ENCODE measurements around the gene CEP104.

The CEP104 gene

DNA sequence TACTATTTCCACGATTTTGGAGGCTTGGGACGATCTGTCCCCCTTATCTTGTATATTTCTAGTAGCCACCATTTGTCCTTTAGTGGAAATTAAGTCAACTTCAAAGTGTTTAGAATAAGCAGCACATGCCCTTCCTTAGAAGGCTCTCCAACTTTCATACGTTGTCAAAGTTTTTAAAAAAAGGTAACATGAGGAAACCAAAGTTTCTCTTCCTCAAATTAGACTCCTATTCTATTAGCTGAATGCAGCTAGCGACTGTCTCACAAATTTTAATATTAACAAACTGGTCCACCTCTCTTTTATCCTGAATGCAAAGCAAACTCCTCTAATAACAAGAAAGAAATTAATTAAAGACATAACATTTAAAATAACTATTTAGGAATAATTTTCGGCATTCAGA lies 36.2 kb upstream of the CEP104 start:
- DNase-seq = no peak

DNA sequence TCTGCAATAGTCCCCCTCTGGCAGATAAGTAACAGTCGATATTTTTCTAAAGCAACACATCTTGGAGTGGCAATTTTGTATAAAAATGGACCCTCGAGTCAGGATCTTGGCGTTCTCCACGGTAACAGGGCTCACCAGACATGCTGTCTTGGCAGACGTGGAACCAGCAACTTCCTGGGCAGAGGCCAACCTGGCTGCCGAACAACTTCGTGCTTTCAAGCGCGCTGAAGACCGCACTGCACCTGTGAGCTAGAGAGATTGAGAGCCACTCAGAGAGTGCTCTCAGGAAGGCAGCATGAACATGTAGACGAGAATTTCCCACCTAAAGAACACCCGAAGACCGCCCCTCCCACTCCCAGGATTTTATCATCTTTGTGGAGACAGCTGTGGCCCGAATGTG lies 35.7 kb upstream of the CEP104 start:
- DNase-seq = no peak

DNA sequence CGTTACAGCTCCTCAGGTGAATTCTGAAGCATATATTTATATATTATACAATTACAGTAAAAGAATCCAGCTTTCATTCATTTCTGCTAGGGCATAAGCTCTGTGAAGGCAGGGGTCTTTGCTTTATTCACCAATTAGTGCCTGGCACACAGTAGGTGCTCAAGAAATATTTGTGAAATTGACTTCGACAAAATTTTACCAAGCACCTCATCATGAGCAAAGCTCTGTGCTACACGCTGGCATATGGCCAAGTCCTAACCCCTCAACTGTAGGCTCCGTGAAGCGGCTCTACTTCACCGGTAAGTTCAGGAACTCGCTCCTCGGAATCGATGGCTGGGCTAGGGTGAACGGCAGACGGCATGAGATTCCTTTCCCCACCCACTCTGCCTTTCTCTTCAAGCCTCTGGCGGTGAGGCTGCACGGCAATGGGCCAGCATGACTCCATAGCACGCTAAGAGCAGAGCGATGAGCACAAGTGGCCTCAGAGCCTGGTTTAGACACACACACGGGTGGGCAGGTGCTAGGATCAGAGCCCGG lies 34.4 kb upstream of the CEP104 start:
- no peak for DNase-seq

DNA sequence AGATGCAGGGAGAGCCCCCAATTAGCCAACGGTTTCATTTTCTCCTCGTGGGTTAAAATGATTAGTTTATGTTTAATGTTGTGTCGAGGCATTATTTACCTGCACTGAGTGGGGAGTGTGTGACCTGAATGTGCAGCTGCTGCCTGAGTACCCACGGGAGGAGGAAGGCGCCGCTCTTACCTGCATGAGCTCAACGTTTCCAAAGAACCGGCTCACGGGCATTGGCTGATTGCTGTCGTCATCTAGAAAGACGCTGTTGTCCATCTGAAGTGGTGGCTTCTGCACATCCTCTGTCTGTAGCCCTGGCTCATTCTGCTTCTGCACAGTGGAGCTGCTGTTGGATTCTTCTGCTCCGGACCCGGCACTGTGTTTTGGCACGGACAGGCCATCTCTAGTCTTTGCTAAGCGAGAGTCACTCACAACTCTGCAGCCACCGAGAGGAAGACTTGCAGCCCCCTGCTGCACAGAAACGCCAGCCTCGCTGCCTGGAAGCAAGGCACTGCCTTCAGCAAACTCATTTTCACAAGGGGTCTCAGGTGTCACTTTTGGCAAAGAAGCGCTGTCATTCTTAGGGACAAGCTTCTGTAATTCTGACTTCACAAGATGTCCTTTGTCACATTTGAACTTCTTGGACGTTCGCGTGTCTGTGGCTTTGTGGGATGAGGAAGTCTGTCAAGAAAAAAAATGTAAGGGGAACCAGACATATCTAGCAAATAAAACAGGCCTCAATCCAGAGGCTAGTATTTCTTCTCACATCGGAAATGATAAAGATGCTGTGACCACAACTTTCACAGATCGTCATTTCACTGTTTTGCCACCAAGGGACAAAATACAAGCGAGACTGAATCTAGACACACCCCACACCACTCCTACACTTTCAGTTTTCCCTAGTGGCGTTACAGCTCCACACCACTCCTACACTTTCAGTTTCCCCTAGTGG lies 33.6 kb upstream of the CEP104 start:
- no peak for DNase-seq

DNA sequence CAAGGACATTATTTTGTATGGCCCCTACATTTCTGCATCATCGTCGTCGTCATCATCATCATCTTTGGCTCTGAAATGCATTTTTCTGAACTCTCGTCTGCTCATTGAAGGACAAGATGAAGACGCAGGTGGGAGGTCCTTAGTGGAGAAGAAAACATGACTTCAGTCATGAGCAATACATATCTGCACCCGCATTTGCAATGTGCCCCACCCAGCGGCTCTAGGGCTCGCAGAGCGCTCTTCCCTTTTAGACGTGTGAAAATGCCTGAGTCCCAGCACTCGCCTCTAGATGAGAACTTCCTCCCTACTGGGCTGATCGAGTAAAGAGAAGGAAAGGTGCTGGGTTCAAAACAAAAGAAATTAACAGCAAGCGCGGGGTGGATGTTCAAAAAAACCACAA lies 32.9 kb upstream of the CEP104 start:
- DNase-seq = no peak

DNA sequence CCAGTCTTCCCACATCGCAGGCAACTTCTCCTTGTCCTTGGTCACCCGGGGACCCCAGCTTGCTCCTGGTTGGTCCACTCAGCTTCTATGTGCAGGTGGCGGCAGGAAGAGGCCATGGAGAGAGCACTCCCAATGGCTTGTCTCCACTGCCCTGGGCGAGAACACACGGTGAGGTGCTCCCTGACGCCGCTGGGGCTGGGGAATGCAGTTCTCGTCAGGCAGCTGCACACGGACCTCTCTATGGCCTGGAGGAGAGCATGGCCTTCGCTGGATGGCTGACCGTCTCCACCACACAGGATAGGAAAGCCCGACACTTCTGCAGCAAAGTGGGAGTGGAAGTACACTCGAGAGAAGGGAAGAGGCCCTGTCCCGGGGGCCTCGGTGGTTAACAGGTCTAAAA lies 31.3 kb upstream of the CEP104 start:
- DNase-seq = no peak

DNA sequence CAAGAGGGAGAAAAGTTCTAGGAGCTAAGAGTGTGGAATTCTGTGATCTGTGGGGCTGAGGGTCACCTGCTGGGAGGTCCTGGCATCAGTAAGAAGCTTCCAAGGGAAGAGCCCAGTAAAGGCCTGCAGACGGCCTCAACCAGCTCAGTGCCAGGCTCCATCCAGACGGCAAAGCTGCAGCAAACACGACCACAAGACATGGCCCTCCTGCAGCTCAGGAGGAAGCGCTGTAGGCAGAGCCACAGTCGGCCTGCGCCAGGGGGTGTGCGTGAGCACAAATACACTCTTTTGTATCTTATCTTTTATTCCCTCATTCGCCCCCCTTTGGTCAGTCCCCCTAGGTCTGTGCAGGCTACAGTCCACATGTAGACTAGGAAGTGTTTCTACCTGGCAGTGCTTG lies 29.7 kb upstream of the CEP104 start:
- DNase-seq = no peak

DNA sequence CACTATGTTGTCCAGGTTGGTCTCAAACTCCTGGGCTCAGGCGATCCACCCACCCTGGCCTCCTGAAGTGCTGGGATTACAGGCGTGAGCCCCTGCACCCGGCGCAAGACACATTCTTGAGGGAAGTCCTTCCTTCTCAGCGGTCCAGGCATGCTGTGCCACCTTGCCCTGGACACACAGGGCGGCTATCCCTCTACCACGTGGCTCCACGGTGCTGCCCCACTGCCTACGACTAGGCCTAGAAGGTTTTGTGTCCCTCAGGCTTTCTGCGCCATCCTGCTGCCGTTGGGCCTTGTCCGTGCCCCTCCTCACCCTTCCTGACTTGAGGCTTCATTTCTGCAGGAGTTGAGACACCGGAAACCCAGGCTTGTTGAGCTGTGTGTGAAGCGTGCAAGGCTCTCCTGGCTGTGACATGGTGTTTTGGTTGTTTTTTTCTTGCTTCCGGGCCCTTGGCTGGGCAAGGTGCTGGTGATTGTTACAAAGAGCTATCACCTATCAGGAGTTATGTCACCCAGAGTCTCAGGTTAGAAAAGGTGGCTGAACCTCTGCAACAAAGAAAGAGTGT lies 29.2 kb upstream of the CEP104 start:
- no peak for DNase-seq

DNA sequence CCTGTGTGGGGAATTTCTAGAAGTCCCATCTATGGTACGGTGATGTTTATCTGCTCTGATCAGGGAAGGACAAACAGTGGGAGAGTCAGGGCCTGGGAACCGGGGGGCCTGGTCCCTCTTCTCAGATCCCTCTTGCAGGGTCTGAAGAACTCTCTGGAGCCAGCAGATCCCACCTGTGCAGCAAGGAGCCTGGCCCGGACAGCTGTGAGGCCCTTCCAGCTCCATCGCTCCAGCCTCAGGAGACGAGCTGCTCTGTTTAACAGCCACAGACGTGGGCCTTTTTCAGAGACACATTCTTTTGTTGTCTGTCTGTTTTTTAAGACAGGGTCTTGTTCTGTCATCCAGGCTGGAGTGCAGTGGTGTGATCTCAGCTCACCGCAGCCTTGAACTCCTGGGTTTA lies 28.6 kb upstream of the CEP104 start:
- no peak for DNase-seq

DNA sequence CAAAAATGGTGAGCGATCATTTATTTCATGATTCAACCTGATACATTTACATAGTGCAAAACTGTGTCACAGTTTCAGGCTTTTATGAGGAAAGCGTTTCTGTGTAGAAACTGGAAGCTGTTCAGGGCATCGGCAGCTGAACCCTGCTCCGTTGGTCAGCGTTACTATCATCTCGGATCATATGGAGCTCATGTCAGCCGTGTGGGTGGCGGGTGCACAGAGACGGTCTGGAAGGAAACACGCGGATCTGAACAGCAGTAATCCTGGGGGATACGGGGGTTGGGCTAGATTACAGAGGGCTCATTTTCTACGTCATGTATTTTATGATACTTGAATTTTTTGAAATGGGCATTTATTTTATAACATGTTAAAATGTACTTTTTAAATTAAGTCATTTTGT lies 28.0 kb upstream of the CEP104 start:
- no peak for DNase-seq

DNA sequence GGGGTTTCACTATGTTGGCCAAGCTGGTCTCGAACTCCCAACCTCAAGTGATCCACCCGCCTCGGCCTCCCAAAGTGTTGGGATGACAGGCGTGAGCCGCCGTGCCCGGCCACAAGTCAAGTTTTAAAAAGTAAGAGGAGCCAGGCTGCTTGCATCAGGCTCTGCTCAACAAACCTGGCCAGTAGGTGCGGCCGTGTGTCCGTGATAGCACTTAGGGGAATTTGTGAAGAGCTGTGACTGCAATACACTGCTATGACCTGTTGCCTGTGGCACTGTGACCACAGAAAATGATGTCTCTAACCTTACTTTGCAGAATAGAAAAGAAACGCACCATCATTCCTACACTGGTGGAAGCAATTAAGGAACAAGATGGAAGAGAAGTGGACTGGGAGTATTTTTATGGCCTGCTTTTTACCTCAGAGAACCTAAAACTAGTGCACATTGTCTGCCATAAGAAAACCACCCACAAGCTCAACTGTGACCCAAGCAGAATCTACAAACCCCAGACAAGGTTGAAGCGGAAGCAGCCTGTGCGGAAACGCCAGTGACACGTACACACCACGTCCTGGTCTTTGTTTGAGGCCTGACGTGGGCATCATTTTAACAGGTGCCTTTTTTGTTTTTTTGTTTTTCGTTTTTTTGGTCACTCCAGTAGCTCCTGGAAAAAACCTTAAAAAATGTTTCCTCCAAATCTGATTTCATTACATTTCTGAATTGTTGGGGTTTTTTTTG lies 26.3 kb upstream of the CEP104 start:
- no peak for DNase-seq

DNA sequence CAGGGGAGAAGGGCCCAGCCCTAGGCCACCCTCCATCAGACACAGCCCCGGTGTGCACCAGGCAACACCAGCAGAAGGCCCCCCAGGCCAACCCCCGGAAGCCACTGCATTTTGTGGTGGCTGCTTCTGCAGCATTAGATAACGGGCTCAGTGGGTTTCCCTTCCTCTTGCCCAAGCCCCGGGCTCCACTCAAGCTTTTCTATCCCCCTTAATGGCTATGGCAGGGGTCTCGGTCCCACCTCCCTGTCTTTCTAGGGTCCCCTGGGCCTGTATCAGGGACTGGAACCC lies 24.1 kb upstream of the CEP104 start:
- DNase-seq = no peak

DNA sequence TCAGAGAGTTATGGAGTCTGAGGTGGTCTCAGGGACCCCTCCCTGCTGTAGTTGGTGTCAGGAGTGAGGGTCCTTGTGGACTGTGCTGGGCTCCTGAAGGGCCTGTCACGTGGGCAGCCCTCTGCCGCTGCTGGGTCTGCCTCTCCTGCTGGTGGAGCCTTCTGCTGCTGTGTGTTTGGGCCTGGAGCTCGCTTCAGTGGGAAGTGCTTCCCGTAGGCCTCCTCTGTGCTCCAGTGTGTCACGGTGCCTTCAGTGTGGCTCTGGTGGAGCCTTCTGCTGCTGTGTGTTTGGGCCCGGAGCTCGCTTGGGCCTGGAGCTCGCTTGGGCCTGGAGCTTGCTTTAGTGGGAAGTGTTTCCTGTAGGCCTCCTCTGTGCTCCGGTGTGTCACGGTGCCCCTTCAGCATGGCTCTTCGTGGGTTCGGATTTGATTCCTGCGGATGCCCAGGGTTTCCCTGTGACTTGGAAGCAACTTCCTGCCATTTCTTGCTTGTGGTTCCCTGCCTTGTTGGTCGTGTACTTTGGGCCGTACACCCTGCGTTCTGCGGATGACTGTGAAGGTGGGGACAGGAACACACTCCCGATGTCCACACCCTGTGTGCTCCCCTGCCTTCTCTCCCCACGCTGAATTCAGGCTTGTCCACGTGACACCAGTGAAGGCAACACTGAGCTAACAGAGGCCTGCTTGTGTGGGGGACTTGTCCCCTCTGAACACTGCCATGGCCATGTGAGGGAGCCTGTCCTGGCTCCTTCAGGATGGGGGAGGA lies 23.6 kb upstream of the CEP104 start:
- no peak for DNase-seq

DNA sequence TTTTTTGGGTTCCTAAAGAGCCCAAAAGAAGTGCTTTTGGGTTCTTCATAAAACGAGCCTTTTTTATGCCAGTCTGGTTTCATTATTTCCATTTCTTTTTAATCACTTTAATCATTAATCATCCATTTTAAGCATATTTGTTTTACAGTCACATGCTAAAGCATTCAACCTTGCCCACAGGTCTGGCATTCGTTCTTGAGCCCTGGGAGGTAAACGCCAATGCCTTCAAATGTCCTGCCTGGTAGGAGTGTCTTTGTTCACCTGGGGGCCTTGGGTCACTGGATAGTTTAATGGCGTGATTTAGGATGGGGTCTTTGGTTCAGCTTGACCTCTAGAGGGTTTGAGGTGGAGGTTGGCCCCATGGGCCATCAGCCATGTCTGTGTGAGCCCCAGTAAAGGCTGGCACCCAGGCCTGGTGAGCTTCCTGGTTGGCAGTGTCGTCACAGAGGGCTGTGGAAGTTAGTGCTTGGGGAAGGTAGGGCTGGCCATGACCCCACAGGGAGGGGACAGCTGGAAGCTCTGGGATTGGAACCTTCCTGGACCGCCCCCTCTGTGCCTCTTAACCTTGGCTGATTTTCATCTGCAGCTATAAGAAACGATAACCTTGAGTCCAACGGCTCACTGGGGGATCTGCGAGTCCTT lies 22.9 kb upstream of the CEP104 start:
- DNase-seq = no peak

DNA sequence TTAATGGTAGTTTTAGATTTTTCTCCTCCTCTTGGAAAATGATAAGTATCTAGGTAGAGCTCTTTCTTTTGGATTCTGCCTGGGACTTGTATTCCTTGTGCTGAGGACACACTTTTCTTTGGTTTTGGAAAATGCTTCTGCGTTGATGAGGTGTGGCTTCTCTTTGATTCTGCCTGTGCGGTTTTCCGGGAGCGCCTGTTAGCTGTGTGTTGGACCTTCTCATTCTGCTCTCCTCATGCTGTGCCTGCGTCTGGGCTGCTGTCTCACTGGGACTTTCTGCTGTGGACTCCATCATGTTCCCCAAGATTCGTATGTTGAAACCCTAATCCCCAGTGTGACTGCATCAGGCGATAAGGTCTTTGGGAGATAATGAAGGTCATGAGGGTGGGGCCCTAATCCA lies 22.1 kb upstream of the CEP104 start:
- no peak for DNase-seq

DNA sequence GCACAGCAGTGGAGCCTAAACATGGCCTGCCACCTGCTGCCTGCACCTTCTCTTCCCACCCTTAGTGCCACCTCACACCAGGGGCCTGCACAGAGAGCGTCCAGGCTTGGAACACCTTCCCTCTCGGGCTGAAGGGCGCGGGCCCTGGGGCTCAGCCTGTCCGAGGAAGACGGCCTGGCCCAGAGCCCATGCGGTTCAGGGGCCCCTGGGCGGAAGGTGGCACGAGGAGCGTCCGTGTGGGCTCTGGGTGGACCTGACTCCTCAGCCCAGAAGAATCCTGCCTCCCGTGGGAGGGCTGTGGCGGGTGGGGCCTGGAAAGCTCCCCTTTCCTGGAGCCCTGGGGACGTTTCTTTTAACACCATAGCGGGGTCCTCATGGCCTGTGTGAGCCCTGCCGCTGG lies 19.7 kb upstream of the CEP104 start:
- DNase-seq = no peak

DNA sequence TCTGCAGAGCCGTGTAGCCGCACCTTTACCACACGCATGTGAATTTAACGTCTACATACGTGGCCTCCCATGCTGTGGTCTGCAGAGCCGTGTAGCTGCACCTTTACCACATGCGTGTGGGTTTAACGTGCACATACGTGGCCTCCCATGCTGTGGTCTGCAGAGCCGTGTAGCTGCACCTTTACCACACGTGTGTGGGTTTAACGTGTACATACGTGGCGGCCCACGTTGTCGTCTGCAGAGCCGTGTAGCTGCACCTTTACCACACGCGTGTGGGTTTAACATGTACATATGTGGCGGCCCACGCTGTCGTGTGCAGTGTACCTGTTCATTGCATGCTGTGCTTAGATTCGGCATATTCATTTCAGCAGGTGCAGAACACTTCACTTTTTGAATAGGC lies 17.7 kb upstream of the CEP104 start:
- no peak for DNase-seq

DNA sequence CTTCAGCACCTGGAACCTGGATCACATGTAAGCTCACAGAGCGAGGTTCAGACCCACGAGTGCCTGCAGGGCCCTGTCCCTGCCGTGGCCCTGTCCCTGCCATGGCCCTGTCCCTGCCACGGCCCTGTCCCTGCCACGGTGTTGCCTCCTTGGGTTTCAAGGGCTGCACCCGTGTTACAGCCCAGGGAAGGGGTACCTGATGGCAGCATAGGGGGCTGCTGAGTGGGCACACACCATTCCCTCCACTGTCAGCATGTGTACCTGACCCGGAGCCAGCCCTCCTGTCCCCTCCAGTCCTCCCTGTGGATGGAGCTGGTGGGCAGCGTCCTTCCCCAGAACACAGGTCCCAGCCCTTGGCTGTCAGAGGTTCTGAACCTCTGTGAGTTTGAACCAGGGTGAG lies 15.5 kb upstream of the CEP104 start:
- DNase-seq = no peak

DNA sequence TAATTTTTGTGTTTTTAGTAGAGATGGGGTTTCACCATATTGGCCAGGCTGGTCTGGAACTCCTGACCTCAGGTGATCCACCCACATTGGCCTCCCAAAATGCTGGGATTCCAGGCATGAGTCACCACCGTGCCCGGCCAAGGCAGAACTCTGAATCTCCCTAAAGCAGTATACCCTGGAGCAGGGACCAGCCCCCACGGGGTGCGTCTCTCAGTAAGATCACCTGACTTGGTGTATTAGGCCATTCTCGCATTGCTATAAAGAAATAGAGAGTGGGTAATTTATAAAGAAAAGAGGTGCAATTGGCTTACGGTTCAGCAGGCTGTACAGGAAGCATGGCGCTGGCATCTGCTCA lies 14.4 kb upstream of the CEP104 start:
- DNase-seq = no peak

DNA sequence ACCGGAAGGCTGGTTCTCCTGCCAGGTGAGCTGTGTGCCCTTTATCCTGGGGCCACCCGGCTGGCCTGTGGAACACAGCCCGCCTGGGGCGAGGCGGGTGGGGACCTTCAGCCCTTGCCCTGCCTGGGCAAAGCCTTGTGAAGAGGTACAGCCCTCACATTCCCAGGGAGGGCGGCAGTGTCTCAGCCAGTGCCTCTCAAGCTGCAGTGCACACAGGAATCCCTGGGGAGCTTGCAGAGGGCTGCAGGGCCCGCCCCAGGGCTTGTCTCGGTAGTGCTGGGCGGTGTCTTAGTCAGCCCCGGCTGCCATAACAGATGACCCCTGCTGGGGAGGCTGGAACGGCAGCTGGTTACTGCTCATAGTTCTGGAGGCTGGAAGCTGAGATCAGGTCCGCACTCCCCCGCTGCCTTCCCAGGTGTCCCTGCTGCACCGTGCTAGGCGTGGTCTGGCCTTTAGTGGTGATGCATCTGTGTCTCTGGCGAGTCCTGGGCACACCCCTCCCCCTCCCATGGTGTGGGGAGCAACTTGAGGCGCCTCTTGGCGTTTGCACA lies 12.8 kb upstream of the CEP104 start:
- peak in 1 of 3 experiments; percentile 91 for DNase-seq

DNA sequence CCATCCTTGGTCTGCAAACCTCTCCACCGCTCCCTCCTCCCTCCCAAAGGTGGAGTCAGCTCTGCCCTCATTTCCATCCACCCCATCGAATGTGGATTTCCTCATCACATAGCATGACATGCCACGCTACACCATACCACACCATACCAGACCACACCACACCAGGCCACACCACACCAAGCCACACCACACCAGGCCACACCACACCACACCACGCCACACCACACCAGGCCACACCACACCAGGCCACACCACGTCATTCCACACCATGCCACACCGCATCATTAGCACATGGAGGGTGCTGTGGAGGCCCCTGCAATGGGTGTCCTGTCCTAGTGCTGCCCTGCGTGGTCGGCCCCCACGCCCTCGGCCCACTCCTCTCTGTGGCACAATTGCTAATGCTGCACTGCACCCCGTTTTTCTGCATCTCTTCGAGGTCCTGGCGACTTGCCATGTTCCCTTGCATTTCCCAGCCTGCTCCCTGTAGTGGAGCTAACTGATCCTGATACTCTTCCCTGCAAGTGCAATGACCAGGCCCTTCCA lies 11.5 kb upstream of the CEP104 start:
- no peak for DNase-seq

DNA sequence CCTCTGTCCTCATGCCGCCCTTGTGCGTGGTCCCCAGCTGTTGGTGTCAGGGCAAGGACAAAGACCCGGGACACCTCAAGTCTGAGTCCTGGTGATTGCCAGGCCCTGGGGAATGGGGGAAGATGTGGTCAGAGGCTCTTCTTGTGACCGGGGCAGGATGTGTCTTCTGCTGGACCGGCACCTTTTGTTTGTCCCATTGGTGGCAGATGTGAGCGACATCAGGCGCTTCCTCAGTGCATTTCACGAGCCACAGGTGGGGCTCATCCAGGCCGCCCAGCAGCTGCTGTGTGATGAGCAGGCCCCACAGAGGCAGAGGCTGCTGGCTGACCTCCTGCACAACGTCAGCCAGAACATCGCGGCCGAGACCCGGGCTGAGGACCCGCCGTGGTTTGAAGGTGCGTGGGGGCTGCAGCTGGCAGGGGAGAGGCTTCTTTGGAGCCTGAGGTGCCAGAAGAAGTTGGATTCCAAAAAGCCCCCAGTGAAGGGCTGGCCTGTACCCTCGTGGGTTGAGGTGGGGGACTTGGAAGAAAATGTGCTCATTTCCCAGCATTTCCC lies 8.7 kb upstream of the CEP104 start:
- DNase-seq = no peak

Data from NCI-H1417 (cell line).